A673 (cell line): Measurements from ENCODE around the gene YOD1. TPM values are rescaled to one million over a fixed set of nuclear protein-coding genes. Genes with fewer than 3 reads are reported as not detected.

Source experiments
- BruUV-seq: library from RNA; stranded (reverse); fragments of 400-500 nt; replicated peaks from 2 replicates; lab custom pipeline; 2021; lab: Mats Ljungman, UMichigan
- CTCF ChIA-PET: fragments of 300-600 bp; sonication (Branson Sonifier 250); formaldehyde crosslinking; loops from one replicate; lab custom pipeline; 2022; ENCODE audit warnings: antibody characterized with exemption; lab: Charles Lee
- POLR2A ChIA-PET: fragments of 300-600 bp; sonication (Branson Sonifier 250); formaldehyde crosslinking; loops from one replicate; lab custom pipeline; 2022; ENCODE audit warnings: antibody characterized with exemption; ENCODE audit not compliant: low non-redundant PET; lab: Charles Lee
- DNase-seq: peaks from one replicate; pipeline ENCODE4 v3.0.0-alpha.2; 2015; ENCODE audit warnings: low spot score
- H3K27ac ChIP-seq: fragments of 200-600 bp; sonication (generic); 2 replicates; pipeline ENCODE4 v1.5.1; 2016; ENCODE audit warnings: mixed run types, low read depth, mild to moderate bottlenecking, mixed read lengths, antibody characterized with exemption, low read length; ENCODE audit not compliant: poor library complexity, severe bottlenecking
- H3K27me3 ChIP-seq: fragments of 200-600 bp; sonication (generic); replicated peaks from 2 replicates; pipeline ENCODE4 v1.6.1; 2017; ENCODE audit warnings: mixed run types, low read depth, mild to moderate bottlenecking, mixed read lengths, antibody characterized with exemption, low read length; ENCODE audit not compliant: insufficient read depth, poor library complexity
- H3K36me3 ChIP-seq: fragments of 200-600 bp; sonication (generic); 2 replicates; pipeline ENCODE4 v1.6.1; 2016; ENCODE audit warnings: mixed run types, mild to moderate bottlenecking, mixed read lengths, antibody characterized with exemption, low read length; ENCODE audit not compliant: insufficient read depth, poor library complexity, severe bottlenecking
- H3K4me1 ChIP-seq: fragments of 200-600 bp; sonication (generic); 2 replicates; pipeline ENCODE4 v1.6.1; 2017; ENCODE audit warnings: mixed run types, mild to moderate bottlenecking, mixed read lengths, antibody characterized with exemption, low read length; ENCODE audit not compliant: insufficient read depth, poor library complexity, severe bottlenecking
- H3K4me3 ChIP-seq: fragments of 200-600 bp; sonication (generic); 2 replicates; pipeline ENCODE4 v1.5.1; 2016; ENCODE audit warnings: low read depth, mixed run types, mild to moderate bottlenecking, mixed read lengths, low read length; ENCODE audit not compliant: poor library complexity, severe bottlenecking
- H3K9me3 ChIP-seq: fragments of 200-600 bp; sonication (generic); 2 replicates; pipeline ENCODE4 v1.6.1; 2016; ENCODE audit warnings: mixed run types, low read depth, mild to moderate bottlenecking, mixed read lengths, antibody characterized with exemption, low read length; ENCODE audit not compliant: poor library complexity, severe bottlenecking
- CTCF ChIP-seq: fragments of 300-800, 200-600 bp; sonication (generic); conservative IDR thresholded peaks from 2 replicates; pipeline ENCODE4 v1.5.1; 2017; ENCODE audit warnings: low read depth, mild to moderate bottlenecking, antibody characterized with exemption, low read length, moderate library complexity, mixed read lengths
- EZH2 ChIP-seq: fragments of 200-600 bp; sonication (generic); IDR thresholded peaks from 2 replicates; pipeline ENCODE4 v1.6.1; 2017; ENCODE audit warnings: borderline replicate concordance, low read depth, mild to moderate bottlenecking, mixed read lengths, antibody characterized with exemption, low read length; ENCODE audit not compliant: poor library complexity, severe bottlenecking
- intact Hi-C: fragments of 100-400 bp; cut with micrococcal nuclease; formaldehyde crosslinking; loops from one replicate; pipeline ENCODE4 v1.10.0; 2022; ENCODE audit not compliant: unreplicated experiment
- total RNA-seq: library from RNA; stranded (reverse); gene quantifications from 2 replicates; pipeline ENCODE4 v1.2.3, GENCODE V29; 2021

The YOD1 gene
- total RNA-seq, 1 experiment from 2014 or later: 12.6 TPM

- POLR2A ChIA-PET: no interaction called here
- no peak overlapping the region for H3K27ac ChIP-seq
- CTCF ChIA-PET: no interaction called here
- BruUV-seq: no TSS peak
- H3K4me3 ChIP-seq: no peak overlapping the region
- no peaks in the 10 kb centered on the region for H3K27me3 ChIP-seq
- intact Hi-C loops: no loop called here
- no peaks in the 10 kb centered on the region for H3K36me3 ChIP-seq
- no peaks in the 10 kb centered on the region for H3K4me1 ChIP-seq
- H3K9me3 ChIP-seq: no peaks in the 10 kb centered on the region
- no peak for DNase-seq
- TF ChIP-seq CTCF: no peak
- no peak for TF ChIP-seq EZH2
Measured at GRCh38 chr1:207019661-207020060, 31.3 kb downstream of the YOD1 start.

GRCh38 chr1:207019161-207019560 is 31.8 kb downstream of the YOD1 start:
- POLR2A ChIA-PET: no interaction called here
- CTCF ChIA-PET: no interaction called here
- DNase-seq: no peak
- no peaks in the 10 kb centered on the region for H3K4me1 ChIP-seq
- H3K27ac ChIP-seq: no peak overlapping the region
- no peak for TF ChIP-seq EZH2
- TF ChIP-seq CTCF: no peak
- no peaks in the 10 kb centered on the region for H3K9me3 ChIP-seq
- H3K4me3 ChIP-seq: no peak overlapping the region
- intact Hi-C loops: no loop called here
- no peaks in the 10 kb centered on the region for H3K36me3 ChIP-seq
- H3K27me3 ChIP-seq: peaks cover 2% of the 10 kb centered on the region
- no TSS peak for BruUV-seq

- TF ChIP-seq CTCF (no peak), EZH2 (no peak)
- Histone ChIP-seq H3K27ac (no peak overlapping the region), H3K36me3 (no peaks in the 10 kb centered on the region), H3K27me3 (peaks cover 7% of the 10 kb centered on the region), H3K9me3 (no peaks in the 10 kb centered on the region), H3K4me3 (no peak overlapping the region), H3K4me1 (no peaks in the 10 kb centered on the region)
- DNase-seq: no peak
- ChIA-PET POLR2A (no interaction called here), CTCF (no interaction called here)
- no TSS peak for BruUV-seq
- intact Hi-C loops: no loop called here
Measured at GRCh38 chr1:207018707-207019106, 32.3 kb downstream of the YOD1 start.
